ENCODE data around the gene CRISP3. TPM values are rescaled to one million over a fixed set of nuclear protein-coding genes. Genes with fewer than 3 reads are reported as not detected.

CRISP3 gene
- total and polyA plus RNA-seq, 10 of the 15 experiments (the other 5 are each of a cell fraction or from before 2014, with no cell fraction given) = not detected

- Histone ChIP-seq H3K36me3 (ENCODE audit: control insufficient read depth in 2 of 2, insufficient read depth in 2 of 2, low read length in 1 of 2) (no peaks in the 10 kb centered on the region), H3K4me2 (ENCODE audit: control insufficient read depth, insufficient read depth) (no peak overlapping the region), H3K27me3 (replicated peaks in 1 of 2; ENCODE audit: control insufficient read depth in 2 of 2, insufficient read depth in 2 of 2, low read length in 1 of 2) (no peaks in the 10 kb centered on the region), H3K4me3 (no peak overlapping the region), H3K4me1 (ENCODE audit: control insufficient read depth, insufficient read depth, low read length) (no peaks in the 10 kb centered on the region), H2AFZ (ENCODE audit: control insufficient read depth, low read depth, low read length) (no peak overlapping the region), H4K20me1 (ENCODE audit: control insufficient read depth, insufficient read depth) (no peaks in the 10 kb centered on the region), H3K9me3 (replicated peaks; ENCODE audit: control insufficient read depth, insufficient read depth, low read length) (no peaks in the 10 kb centered on the region), H3K9ac (ENCODE audit: control insufficient read depth, insufficient read depth, low read length) (no peak overlapping the region), H3K79me2 (ENCODE audit: control insufficient read depth, insufficient read depth, low read length) (no peaks in the 10 kb centered on the region), H3K27ac (ENCODE audit: control insufficient read depth, insufficient read depth) (no peak overlapping the region)
- FAIRE-seq (no peak), ATAC-seq (no peak), DNase-seq (ENCODE audit: low read depth, low spot score) (no peak)
- ChIA-PET RAD21 (ENCODE audit: unreplicated experiment) (no interaction called here), CTCF (no interaction called here), POLR2A (no interaction called here), SMC1A (ENCODE audit: uncharacterized antibody, unreplicated experiment) (no interaction called here)
- no TSS peak for BruUV-seq (replicated peaks)
- TF ChIP-seq ELK1 (IDR thresholded peaks at IDR 0.05; ENCODE audit: low read depth, low read length) = no peak
- no peak for TF ChIP-seq ETV6 (conservative IDR thresholded peaks at IDR 0.05 in 1 of 2, IDR thresholded peaks at IDR 0.05 in 1 of 2; ENCODE audit: borderline replicate concordance in 1 of 2, low read depth in 1 of 2)
- TF ChIP-seq BRCA1 (IDR thresholded peaks at IDR 0.05; ENCODE audit: low read depth, low read length) = no peak
- no peak for TF ChIP-seq CEBPB (IDR thresholded peaks at IDR 0.05; ENCODE audit: borderline replicate concordance in 1 of 2, low read depth in 2 of 2, low read length in 2 of 2)
- TF ChIP-seq PAX5 (IDR thresholded peaks at IDR 0.05; ENCODE audit: borderline replicate concordance, low read depth, low read length) = no peak
- no peak for TF ChIP-seq SRF (IDR thresholded peaks at IDR 0.05; ENCODE audit: low read depth in 2 of 2, low read length in 2 of 2)
- TF ChIP-seq POLR2A (IDR thresholded peaks at IDR 0.05; ENCODE audit: low read depth, low read length) = no peak
- TF ChIP-seq SIX5 (IDR thresholded peaks at IDR 0.05; ENCODE audit: low read depth, low read length, severe bottlenecking) = no peak
- TF ChIP-seq ESRRA (IDR thresholded peaks at IDR 0.05; ENCODE audit: low read length) = no peak
- TF ChIP-seq BCL3 (IDR thresholded peaks at IDR 0.05; ENCODE audit: borderline replicate concordance, insufficient read depth, low read depth, low read length, poor library complexity, severe bottlenecking) = no peak
- no peak for TF ChIP-seq TAF1 (IDR thresholded peaks at IDR 0.05; ENCODE audit: borderline replicate concordance, low read depth, low read length)
- no peak for TF ChIP-seq IRF4 (IDR thresholded peaks at IDR 0.05; ENCODE audit: low read depth, low read length)
- no peak for TF ChIP-seq IRF5 (IDR thresholded peaks at IDR 0.05; ENCODE audit: borderline replicate concordance)
- TF ChIP-seq NR2C1 (IDR thresholded peaks at IDR 0.05) = no peak
- no peak for TF ChIP-seq SREBF1 (IDR thresholded peaks at IDR 0.05; ENCODE audit: low read length)
- TF ChIP-seq RB1 (IDR thresholded peaks at IDR 0.05; ENCODE audit: borderline replicate concordance) = no peak
- no peak for TF ChIP-seq RELA (IDR thresholded peaks at IDR 0.05; ENCODE audit: borderline replicate concordance, partially characterized antibody)
- TF ChIP-seq SPI1 (IDR thresholded peaks at IDR 0.05; ENCODE audit: borderline replicate concordance, insufficient read depth, low read depth, low read length) = no peak
- no peak for TF ChIP-seq NFIC (IDR thresholded peaks at IDR 0.05; ENCODE audit: low read depth, low read length)
- intact Hi-C loops (cut with micrococcal nuclease; ENCODE audit: unreplicated experiment) = no loop called here
- 26% methylated on average over 5 of the region's 5 CpGs for WGBS (ENCODE audit: insufficient coverage, insufficient replicate concordance, low lambda C conversion rate, missing lambda C conversion rate)
- in situ Hi-C loops (cut with MboI) = no loop called here
Observed at GRCh38 chr6:49772285-49772684, 28.1 kb upstream of the CRISP3 start.
